Cortex of kidney (tissue), 1 donor: Measurements from ENCODE around the gene SULT1A2.
"Not testable (repeated sequence)": the region's sequence is repeated elsewhere in the genome, so short reads cannot be mapped to it uniquely, and the experiment has no call there.

Source experiments
- DNase-seq: peaks from one replicate; lab custom pipeline; 2025; lab: John Stamatoyannopoulos, UW

Gene SULT1A2

DNA sequence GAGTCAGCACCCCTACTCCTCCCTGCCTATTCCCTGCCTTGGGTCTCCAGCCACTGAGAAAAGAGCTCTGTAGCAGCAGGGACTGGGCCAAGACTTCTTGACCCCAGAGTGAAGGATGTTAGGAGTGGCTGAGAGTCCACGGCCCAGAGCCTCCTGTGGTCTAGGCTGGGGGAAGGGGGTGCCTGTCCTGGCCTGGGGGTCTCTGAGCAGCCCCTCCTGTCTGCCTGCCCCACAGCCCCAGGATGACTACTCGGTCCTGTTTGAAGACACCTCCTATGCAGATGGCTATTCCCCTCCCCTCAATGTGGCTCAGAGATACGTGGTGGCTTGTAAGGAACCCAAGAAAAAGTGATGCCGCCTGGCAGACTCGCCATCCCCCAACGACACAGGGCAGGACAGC, 5.5 kb downstream of the SULT1A2 start:
- no peak for DNase-seq

DNA sequence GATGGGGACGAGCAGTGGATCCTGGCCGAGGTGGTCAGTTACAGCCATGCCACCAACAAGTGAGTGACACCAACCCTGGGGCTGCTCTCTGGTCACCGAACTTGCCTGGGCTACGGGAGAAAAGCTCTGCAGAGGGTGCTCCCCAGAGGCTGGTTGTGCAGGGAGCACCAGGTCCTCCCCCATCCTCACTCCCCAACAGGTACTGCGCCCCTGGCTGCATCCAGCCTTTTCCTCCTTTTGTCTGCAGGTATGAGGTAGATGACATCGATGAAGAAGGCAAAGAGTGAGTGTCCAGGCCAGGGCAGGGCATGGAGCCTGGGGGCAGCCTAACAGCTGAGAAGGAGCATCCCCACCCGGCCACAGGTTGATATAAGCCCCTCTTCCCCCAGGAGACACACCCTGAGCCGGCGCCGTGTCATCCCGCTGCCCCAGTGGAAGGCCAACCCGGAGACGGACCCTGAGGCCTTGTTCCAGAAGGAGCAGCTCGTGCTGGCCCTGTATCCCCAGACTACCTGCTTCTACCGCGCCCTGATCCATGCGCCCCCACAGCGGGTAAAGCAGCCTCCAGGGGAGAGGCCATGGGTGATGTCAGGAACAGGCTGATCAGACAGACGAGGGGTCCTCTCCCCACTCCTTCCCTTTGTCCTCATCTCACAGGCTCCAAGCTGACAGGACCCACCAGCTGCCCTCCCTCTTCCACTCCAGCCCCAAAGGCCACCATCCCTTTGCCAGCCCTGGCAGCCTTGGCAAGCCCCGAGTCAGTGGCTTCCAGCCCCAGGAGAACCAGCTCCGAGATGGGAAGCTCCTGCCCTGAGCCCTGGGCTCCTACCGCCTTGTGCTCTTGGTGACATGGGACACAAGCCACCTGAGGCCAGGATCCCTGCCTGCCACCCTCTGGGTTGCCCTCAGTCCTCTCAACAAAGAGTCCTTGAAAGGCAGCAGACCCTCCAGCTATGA, 6.2 kb downstream of the SULT1A2 start:
- no peak for DNase-seq

DNA sequence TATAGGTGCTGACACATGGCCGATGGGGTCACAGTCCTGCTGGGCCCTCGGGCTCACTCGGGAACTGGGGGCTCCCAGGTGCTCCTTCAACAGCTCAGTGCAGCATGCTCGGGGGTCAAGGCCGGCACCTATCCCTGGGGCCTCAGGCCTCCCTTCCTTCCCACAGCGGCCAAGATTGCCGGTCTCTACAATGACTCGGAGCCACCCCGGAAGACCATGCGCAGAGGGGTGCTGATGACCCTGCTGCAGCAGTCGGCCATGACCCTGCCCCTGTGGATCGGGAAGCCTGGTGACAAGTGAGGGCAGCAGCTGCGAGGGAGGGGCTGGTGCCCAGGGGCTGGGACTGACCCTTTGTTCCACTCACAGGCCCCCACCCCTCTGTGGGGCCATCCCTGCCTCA, 6.9 kb downstream of the SULT1A2 start:
- DNase-seq: no peak

DNA sequence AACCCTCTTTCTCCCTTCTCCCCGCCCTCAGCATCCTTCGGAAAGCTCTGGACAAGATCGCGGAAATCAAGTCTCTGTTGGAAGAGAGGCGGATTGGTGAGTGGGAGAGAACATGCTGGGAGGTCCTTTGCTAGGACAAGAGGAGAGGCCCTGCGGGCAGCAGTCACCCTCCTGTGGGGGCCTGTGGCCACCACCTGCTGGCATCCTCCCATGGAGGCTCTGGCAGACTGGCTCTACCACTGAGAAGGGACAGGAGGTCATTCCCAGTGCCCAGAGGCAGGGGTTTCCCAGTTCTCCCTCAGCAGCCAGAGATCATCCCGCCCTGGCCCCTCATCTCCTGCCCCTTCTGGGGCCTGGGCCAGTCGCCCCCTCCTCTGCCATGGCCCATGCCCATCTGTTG, 7.8 kb downstream of the SULT1A2 start:
- no peak for DNase-seq

DNA sequence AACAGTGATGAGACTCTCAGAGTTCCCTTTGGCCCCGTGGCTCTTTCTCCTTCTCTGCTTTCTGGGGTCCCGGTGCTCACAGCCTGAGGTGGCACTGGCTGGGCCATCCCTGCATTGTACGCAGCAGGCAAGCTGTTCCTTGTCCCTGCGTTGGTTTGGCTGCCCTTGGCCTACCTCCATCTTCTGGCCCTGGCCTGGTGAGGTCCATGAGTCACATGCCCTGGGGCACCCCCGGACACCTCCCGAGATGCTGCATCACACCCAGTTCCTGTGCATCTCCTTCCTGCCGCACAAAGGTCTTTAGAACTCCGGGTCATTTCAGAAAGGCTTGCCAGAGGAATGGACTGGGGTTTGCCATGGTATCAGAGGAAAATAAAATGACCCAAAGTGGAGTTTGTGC, 9.5 kb downstream of the SULT1A2 start:
- no peak for DNase-seq

DNA sequence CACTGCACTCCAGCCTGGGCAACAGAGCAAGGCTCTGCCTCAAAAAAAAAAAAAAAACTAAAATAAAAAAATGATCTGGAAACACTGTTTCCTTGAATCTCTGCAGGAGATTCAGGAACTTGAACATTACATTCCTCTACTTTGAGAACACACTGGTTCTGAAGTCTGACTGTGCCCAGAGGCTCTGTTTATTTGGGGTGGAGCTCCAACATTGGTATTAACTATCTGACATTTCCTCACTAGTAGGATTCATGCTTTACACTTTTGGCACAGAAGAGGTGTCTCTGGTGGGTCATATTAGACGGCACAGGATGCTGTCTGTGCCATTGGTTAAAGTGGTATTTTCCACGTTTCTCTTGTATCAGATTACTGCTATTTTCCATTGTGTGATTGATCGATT, 10.4 kb downstream of the SULT1A2 start:
- no peak for DNase-seq

DNA sequence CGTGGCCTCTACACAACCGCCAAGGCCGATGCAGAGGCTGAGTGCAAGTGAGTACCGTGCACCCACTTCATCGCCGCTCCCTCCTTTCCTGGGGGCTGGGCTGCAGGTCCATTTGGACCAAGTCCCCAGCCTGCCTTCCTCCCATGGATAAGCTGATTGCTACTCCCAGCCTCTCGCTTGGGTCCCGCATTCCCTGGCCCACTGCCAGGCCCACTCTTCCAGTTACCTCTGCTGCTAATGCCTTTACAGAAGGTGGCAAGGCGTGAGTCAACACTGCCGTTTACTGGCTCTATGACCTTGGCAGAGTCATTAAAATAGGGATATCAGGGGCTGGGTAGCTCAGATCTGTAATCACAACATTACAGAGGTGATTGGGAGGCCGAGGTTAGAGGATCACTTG, 11.2 kb downstream of the SULT1A2 start:
- DNase-seq: no peak

DNA sequence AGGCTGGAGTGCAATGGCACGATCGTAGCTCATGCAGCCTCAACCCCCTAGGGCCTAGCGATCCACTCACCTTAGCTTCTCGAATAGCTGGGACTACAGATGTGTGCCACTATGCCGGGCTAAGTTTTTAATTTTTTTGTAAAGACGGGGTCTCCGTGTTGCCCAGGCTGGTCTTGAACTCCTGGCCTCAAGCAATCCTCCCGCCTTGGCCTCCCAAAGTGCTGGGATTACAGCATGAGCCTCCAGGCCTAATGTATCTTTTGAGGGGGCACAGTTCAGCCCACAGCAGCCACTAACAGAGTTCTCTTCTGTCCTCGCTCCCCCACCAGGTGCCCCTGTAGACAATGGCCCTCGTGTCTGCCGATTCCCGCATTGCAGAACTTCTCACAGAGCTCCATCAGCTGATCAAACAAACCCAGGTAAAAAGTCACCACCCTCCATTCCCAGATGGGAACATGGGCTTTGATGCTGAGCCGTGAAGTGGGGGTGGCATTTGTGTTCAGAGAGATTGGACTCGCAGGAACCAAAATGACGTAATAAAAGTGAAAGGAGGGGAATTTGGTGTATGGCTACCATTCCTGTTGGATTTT, 16.0 kb downstream of the SULT1A2 start:
- DNase-seq: no peak

DNA sequence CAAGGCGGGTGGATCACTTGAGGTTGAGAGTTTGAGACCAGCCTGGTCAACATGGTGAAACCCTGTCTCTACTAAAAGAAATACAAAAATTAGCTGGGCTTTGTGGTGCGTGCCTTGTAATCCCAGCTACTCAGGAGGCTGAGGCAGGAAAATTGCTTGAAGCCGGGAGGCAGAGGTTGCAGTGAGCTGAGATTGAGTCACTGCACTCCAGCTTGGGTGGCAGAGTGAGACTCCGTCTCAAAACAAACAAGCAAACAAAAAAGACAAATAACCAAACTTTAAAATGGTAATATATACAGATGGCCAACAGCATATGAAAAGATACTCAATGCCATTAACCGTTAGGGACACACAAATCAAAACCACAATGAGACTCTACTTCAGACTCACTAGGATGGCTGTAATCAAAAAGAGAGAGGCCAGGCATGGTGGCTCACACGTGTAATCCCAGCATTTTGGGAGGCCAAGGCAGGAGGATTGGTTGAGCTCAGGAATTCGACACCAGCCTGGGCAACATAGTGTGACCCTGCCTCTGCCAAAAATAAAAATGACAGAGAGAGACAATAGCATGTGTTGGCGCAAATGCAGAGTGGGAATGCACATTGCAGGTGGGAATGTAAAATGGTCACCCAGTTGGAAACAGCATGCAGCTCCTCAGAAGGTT, 21.3 kb downstream of the SULT1A2 start:
- no peak for DNase-seq

DNA sequence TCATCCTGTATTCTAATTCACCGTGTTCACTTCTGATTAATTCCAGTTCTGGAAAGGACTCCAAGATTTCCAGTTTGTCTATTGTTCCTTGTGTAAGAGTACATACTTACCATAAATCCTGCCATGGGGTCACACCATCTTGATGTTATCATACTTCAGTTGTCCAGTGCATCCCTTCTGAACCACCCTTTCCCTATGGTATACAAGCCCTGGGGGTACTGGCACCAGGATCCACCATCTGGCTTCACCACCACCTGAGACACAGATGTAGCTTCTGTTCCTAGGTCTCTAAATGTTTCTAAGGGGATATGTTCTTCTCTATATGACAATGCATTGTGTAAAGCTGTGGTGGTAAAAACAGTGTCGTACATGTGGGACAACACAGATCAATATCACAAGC, 21.9 kb downstream of the SULT1A2 start:
- no peak for DNase-seq

DNA sequence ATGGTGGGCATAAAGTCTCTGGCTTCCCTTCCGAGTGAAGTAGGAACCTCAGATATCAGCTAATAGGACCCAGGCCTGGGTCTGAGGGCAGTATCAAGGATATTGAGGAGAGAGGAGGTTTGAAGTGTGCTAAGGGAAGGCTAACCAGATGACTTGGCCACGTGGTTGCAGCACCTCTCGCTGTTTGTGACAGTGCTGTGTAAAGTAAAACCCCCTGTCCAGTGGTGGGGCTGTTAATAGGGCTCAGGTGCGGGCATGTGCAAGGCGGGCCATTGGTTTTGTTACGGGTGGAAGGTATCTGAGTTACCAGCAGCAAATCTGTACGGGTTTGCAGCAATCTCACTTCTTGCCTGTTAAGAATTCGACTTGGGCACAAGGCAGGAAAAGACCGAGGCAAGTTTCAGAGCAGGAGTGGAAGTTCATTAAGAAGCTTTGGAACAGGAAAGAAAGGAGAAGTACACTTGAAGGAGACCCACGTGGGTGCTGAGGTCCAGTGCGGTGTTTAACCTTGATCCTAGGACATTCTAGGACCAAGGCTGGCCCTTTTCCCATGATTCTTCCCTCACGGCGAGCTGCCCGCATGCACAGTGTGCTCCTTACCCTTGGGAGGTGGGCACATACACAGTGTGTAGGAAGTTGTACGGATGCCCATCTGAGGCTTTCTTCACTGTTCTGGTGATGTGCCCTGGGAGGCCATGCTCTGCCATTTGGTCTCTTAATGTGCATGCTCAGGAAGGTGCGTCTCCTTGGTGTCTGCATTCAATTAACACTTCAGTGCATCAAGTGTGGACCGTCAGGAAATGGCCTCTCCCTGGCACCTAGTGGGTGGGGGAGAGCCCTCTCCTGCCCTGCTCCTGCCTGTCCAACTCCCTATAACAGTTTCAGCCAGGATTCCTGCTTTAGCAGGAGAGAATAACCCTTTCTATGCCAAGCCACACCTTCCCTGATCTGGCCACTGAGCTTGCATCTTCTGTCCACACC, 22.8 kb downstream of the SULT1A2 start:
- no peak for DNase-seq

DNA sequence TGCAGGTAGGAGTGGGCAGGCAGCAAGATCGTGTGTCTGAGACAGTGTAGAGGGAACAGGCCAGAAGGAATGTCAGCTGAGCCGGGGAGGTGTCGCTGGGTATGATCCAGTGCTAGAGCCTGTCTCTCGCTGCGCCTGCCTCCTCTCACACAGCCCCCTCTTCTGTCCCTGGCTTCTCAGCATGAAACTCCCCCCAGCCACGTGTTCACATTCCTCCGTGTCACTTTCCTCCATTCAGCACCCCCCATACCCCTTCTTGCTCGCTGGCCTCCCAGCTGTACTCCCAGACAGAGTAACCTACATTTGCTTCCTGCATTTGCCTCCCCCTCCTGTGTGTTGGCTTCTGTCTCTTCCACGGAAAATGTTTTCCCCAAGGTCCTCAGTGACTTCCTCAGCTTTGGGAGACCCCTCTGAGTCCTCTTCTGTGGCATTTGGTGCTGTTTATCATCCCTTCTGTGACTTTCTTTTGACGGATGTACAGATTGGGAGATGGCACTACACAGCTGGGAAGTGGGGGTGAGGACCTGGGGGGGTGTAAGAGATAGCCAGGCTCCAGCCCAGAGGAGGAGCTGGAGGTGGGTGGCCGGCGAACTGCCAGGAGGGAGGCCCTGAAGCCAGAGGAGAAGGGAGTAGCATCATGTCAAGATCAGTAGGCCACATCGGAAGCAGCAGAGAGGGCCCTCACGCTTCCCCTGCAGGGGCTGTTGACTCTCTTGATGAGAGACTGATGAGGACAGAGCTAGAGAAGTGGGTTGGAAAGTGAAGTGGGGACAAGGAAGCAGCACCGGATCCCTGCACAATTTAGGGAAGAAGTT, 23.9 kb downstream of the SULT1A2 start:
- DNase-seq: no peak

DNA sequence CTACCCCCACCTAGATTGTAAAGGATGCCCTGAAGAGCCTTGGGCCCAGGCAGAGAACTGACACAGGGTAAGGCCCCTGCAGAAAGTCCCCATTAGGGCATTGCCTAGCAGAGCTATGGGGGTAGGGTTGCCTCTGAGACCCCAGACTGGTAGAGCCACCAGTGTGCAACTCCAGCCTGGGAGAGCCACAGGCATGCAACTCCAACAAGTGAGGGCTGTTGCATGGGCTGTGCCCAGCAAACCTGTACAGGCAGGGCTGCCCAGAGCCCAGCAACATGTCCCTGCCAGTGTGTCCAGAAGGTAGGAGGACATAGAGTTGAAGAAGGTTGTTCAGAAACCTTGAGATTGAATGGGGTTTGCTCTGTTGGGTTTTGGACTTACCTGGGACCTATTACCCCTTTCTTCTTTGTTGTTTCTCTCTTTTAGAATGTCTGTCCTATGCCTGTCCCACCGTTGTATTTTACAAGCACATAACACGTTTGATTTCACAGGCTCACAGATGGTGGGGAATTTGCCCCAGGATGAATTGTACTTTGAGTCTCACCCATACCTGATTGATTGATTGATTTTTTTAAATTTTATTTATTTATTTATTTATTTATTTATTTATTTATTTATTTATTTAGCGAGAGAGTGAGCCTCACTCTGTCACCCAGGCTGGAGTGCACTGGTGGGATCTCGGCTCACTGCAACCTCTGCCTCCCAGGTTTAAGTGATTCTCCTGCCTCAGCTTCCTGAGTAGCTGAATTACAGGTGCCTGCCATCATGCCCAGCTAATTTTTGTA, 26.7 kb downstream of the SULT1A2 start:
- DNase-seq: no peak

DNA sequence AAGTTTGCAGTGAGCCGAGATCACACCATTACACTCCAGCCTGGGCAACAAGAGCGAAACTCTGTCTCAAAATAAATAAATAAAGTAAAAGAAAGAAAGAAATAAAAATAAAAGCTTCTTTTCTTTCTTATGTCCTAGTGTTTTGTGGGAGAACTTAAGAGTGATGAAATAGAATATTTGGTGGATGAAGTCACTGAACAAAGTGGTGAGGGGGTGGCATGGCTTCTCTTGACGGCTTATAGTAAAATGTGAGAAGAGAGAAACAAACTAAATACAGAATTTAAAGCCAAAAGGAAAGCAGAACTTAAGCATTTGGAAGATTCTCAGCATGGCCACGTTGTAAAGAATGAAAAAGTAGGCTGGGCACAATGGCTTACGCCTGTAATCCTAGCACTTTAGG, 27.8 kb downstream of the SULT1A2 start:
- no peak for DNase-seq

DNA sequence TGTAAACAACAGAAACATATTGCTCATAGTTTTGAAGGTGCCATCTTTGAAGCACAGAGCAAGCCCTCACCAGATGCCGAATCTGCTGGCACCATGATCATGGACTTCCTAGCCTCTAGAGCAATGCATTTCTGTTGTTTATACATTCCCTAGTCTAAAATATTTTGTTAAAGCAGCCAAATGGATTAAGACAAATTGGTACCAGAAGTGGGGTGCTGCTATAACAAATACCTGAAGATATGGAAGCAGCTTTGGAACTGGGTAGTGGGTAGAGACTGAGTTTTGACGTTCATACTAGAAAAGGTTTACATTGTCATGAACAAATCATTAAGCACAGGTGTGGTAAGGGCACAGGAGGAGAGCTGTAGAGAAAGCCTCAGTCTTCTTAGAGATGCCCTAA, 29.6 kb downstream of the SULT1A2 start:
- no peak for DNase-seq

DNA sequence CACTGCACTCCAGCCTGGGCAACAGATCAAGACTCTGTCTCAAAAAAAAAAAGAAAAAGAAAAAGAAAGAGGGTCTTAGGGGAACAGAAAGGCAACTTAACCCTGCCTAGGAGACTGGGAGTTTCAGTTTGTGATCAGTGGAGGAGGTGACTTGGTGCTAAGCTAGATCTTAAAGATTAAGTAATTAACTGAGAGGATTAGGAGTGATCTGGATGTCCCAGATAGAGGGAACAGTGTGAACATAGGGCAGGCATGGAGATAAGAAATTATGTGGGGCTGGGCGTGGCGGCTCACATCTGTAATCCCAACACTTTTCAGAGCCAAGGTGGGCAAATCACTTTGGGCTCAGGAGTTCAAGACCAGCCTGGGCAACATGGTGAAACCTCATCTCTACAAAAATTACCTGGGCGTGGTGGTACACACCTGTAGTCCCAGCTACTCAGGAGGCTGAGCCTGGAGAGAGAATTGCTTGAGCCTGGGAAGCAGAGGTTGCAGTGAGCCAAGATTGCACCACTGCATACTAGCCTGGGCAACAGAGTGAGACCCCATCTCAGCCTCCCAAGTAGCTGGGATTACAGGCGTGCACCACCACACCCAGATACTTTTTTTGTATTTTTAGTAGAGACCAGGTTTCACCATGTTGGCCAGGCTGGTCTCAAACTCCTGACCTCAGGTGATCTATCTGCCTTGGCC, 30.5 kb downstream of the SULT1A2 start:
- DNase-seq: not testable (repeated sequence)

DNA sequence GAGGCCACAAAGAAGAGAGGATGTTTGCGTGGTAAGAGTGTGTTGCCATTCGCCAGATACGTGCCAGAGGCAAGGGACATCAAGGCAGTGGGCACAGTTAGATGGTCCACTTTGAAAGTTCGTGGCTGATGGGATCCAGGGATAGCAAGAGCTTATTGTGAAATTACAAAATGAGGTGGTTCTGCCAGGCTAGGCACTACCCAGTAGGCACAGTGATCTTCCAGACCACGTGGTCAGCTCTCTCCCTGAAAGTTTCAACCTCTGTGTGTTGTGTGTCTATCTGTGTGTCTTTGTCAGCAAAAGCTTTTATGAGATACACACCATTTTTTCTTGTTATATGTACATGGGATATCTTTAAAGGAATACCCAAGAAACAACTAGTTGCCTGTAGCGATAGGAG, 33.6 kb downstream of the SULT1A2 start:
- no peak for DNase-seq

DNA sequence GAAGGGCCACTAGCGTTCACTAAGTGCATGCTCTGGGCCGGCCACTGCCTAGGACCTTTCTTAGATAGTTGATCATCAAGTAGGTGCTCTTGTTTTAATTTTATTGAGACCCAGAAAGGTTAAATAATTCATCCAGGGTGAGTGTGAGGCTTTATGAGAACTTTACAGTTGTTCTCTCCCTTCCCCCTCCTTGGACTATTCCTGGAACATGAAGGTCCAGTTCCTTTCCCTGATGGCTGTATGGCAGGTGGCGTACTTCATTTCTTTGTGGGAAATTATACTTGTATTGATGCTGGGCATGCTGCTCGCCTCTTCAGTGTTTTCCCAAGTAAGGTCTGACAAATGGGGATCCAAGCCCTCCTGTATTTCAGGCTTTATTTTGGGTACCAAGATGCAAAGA, 34.7 kb downstream of the SULT1A2 start:
- DNase-seq: no peak

DNA sequence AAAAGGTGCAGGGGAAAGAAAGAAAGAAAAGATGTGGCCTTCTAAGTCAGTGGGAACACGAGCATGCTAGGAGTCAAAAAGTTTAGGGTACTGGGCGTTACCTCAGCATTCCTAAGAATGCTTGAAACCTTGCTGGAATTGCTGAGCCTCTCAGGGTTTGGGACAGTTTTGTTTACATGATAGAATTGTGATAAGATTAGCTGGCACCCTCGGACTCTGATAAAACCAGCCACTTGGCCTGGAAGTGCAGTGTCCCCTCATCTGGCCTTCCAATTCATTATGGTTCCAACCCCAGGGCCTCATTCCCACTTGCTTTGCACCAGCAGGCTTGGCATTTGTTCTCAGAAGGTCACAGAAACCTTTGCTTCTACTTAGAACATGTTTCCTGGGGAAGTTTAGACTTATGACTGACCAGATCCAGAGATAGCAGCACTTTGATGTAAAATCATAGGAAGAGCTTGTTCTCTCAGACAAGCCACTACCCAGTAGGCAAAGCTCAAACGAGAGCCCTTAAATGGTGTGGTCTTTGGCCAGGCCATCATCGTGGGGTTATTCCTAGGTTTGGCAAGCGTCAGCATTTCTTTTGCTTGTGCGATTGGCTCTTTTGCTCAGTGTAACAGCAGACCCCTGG, 35.2 kb downstream of the SULT1A2 start:
- DNase-seq: no peak
